ENCODE data around the gene SRXN1.
"Not testable (repeated sequence)": the region's sequence is repeated elsewhere in the genome, so short reads cannot be mapped to it uniquely, and the experiment has no call there.

SRXN1 gene

GRCh38 chr20:653110-653589 lies at the start of gene SRXN1:
SRXN1 (minus strand) TSS chr20:653200; CDS start chr20:653185, 15 bp downstream.
- peak; percentile 47 for DNase-seq

GRCh38 chr20:701401-702129 lies 48.6 kb upstream of the SRXN1 start:
- no peak for DNase-seq

- DNase-seq: no peak
These were observed 46.9 kb upstream of the SRXN1 start for GRCh38 chr20:699811-700338.

GRCh38 chr20:699342-699741 lies 46.3 kb upstream of the SRXN1 start:
- DNase-seq: no peak

GRCh38 chr20:698276-698675 lies 45.3 kb upstream of the SRXN1 start:
- no peak for DNase-seq

- no peak for DNase-seq
These were observed 44.8 kb upstream of the SRXN1 start for GRCh38 chr20:697826-698225.

GRCh38 chr20:695165-695866 lies 42.3 kb upstream of the SRXN1 start:
- DNase-seq: no peak

GRCh38 chr20:694496-694895 lies 41.5 kb upstream of the SRXN1 start:
- no peak for DNase-seq

- DNase-seq: not testable (repeated sequence)
These were observed 40.8 kb upstream of the SRXN1 start for GRCh38 chr20:693786-694185.

- DNase-seq: no peak
These were observed 39.0 kb upstream of the SRXN1 start for GRCh38 chr20:692044-692443.

- no peak for DNase-seq
These were observed 36.9 kb upstream of the SRXN1 start for GRCh38 chr20:689947-690346.

- no peak for DNase-seq
These were observed 36.3 kb upstream of the SRXN1 start for GRCh38 chr20:689348-689747.

GRCh38 chr20:688809-689212 lies 35.8 kb upstream of the SRXN1 start:
- no peak for DNase-seq

GRCh38 chr20:687468-688203 lies 34.6 kb upstream of the SRXN1 start:
- no peak for DNase-seq

GRCh38 chr20:684676-685319 lies 31.8 kb upstream of the SRXN1 start:
- no peak for DNase-seq

- no peak for DNase-seq
These were observed 29.1 kb upstream of the SRXN1 start for GRCh38 chr20:682123-682522.

- no peak for DNase-seq
These were observed 27.7 kb upstream of the SRXN1 start for GRCh38 chr20:680638-681187.

GRCh38 chr20:677957-678356 lies 25.0 kb upstream of the SRXN1 start:
- no peak for DNase-seq

GRCh38 chr20:676967-677366 lies 24.0 kb upstream of the SRXN1 start:
- DNase-seq: no peak

- no peak for DNase-seq
These were observed 23.4 kb upstream of the SRXN1 start for GRCh38 chr20:676315-676937.

- DNase-seq: peak; percentile 13
These were observed 22.7 kb upstream of the SRXN1 start, which contains the start of gene SCRT2 for GRCh38 chr20:675453-676314. SCRT2 (minus strand) TSS chr20:675802; CDS start chr20:675601, 201 bp downstream.

Measured in T1000 (cell line).